ENCODE measurements around the gene TCIRG1. TPM values are rescaled to one million over a fixed set of nuclear protein-coding genes. Genes with fewer than 3 reads are reported as not detected.

Gene TCIRG1
- total and polyA plus RNA-seq, 2 of the 13 experiments (the other 11 are each of a cell fraction or from before 2014, with no cell fraction given), result 48.0 to 69.6 TPM

GRCh38 chr11:68012843-68013610 is 25.8 kb upstream of the TCIRG1 start (continued):
- TF ChIP-seq ZNF800 (CRISPR knock-in tag; IDR thresholded peaks at IDR 0.05) (no peak), ZNF709 (CRISPR knock-in tag; IDR thresholded peaks at IDR 0.05) (no peak), KDM6A (CRISPR knock-in tag; IDR thresholded peaks at IDR 0.05; ENCODE audit: low read depth) (peak; percentile 74; the same call in 1 of the 2 replicates), FOXP4 (CRISPR knock-in tag; IDR thresholded peaks at IDR 0.05) (peak; percentile 64), ZFP41 (CRISPR knock-in tag; IDR thresholded peaks at IDR 0.05; ENCODE audit: borderline replicate concordance) (no peak), REXO4 (CRISPR knock-in tag; IDR thresholded peaks at IDR 0.05; ENCODE audit: borderline replicate concordance) (no peak), ASH2L (IDR thresholded peaks at IDR 0.05; ENCODE audit: insufficient read length, low read depth, low read length) (peak; percentile 41), ARID4A (CRISPR knock-in tag; IDR thresholded peaks at IDR 0.05; ENCODE audit: borderline replicate concordance) (peak; percentile 50; the same call in 1 of the 2 replicates), ZNF180 (CRISPR knock-in tag; IDR thresholded peaks at IDR 0.05; ENCODE audit: borderline replicate concordance, low read depth) (no peak), GFI1 (CRISPR knock-in tag; IDR thresholded peaks at IDR 0.05; ENCODE audit: borderline replicate concordance) (peak; percentile 95), ZNF687 (CRISPR knock-in tag; IDR thresholded peaks at IDR 0.05) (peak; percentile 86), HNF4A (CRISPR knock-in tag; IDR thresholded peaks at IDR 0.05) (peak; percentile 73), CERS6 (CRISPR knock-in tag; IDR thresholded peaks at IDR 0.05) (no peak)

Data from HepG2 (cell line).